Astrocyte (in vitro differentiated cells and primary cell): ENCODE measurements around the gene SMARCA1. TPM values are rescaled to one million over a fixed set of nuclear protein-coding genes. Genes with fewer than 3 reads are reported as not detected.

Source experiments
- DNase-seq: peaks from one replicate; pipeline ENCODE4 v3.0.0-alpha.2; 2010; ENCODE audit warnings: low read depth
- FAIRE-seq: peaks from 2 replicates; lab custom pipeline; 2011; peaks lifted over from hg19 to GRCh38; lab: Jason Lieb, UNC
- H2AFZ ChIP-seq: 2 replicates; pipeline ENCODE4 v1.6.0; 2012; ENCODE audit warnings: low read depth, low read length, inconsistent platforms
- H3K27ac ChIP-seq: 2 replicates; pipeline ENCODE4 v1.5.1; 2011; ENCODE audit warnings: low read depth, low read length, inconsistent platforms
- H3K27me3 ChIP-seq: 2 replicates; pipeline ENCODE4 v1.6.0; 2011; ENCODE audit warnings: low read length, inconsistent platforms; ENCODE audit not compliant: insufficient read depth
- H3K36me3 ChIP-seq: 2 replicates; pipeline ENCODE4 v1.5.1; 2011; ENCODE audit warnings: low read length, inconsistent platforms; ENCODE audit not compliant: insufficient read depth
- H3K4me1 ChIP-seq: 2 replicates; pipeline ENCODE4 v1.5.1; 2011; ENCODE audit warnings: low read length, inconsistent platforms; ENCODE audit not compliant: insufficient read depth
- H3K4me2 ChIP-seq: 2 replicates; pipeline ENCODE4 v1.6.0; 2012; ENCODE audit warnings: low read length, inconsistent platforms
- H3K4me3 ChIP-seq: 2 replicates; pipeline ENCODE4 v1.5.1; 2011; ENCODE audit warnings: low read depth, mild to moderate bottlenecking, low read length, inconsistent platforms; ENCODE audit not compliant: insufficient read depth
- H3K79me2 ChIP-seq: 2 replicates; pipeline ENCODE4 v1.6.0; 2012; ENCODE audit warnings: mild to moderate bottlenecking, low read length, inconsistent platforms; ENCODE audit not compliant: insufficient read depth
- H3K9ac ChIP-seq: 2 replicates; pipeline ENCODE4 v1.6.0; 2012; ENCODE audit warnings: mild to moderate bottlenecking, low read length, inconsistent platforms
- H3K9me3 ChIP-seq: 2 replicates; pipeline ENCODE4 v1.5.1; 2012; ENCODE audit warnings: low read depth, mild to moderate bottlenecking, low read length, inconsistent platforms; ENCODE audit not compliant: insufficient read depth
- H4K20me1 ChIP-seq: 2 replicates; pipeline ENCODE4 v1.6.0; 2012; ENCODE audit warnings: low read length, inconsistent platforms; ENCODE audit not compliant: insufficient read depth
- H3K27ac Mint-ChIP-seq: one replicate; pipeline ENCODE4 v1.8.0; 2021; ENCODE audit warnings: mild to moderate bottlenecking, mixed read lengths; ENCODE audit not compliant: unreplicated experiment
- H3K27me3 Mint-ChIP-seq: one replicate; pipeline ENCODE4 v1.8.0; 2021; ENCODE audit warnings: low read depth, mixed read lengths; ENCODE audit not compliant: unreplicated experiment
- H3K36me3 Mint-ChIP-seq: one replicate; pipeline ENCODE4 v1.8.0; 2021; ENCODE audit warnings: low read depth, mixed read lengths; ENCODE audit not compliant: unreplicated experiment
- H3K4me1 Mint-ChIP-seq: one replicate; pipeline ENCODE4 v1.8.0; 2021; ENCODE audit warnings: low read depth, mixed read lengths; ENCODE audit not compliant: unreplicated experiment
- H3K4me3 Mint-ChIP-seq: one replicate; pipeline ENCODE4 v1.8.0; 2021; ENCODE audit warnings: mild to moderate bottlenecking, moderate library complexity, mixed read lengths; ENCODE audit not compliant: unreplicated experiment
- H3K9me3 Mint-ChIP-seq: one replicate; pipeline ENCODE4 v1.8.0; 2021; ENCODE audit warnings: mild to moderate bottlenecking, mixed read lengths; ENCODE audit not compliant: unreplicated experiment
- EZH2 ChIP-seq: IDR thresholded peaks from 2 replicates; pipeline ENCODE4 v1.6.1; 2012; ENCODE audit warnings: mild to moderate bottlenecking, low read length, inconsistent platforms; ENCODE audit not compliant: insufficient read depth
- total RNA-seq: library from RNA; stranded (reverse); gene quantifications from 2 replicates; pipeline ENCODE4 v1.2.1, GENCODE V29; 2021
- TF ChIP-seq, protein P1 (sequence below): IDR thresholded peaks from 2 replicates; pipeline ENCODE4 v1.5.1; 2011; ENCODE audit warnings: low read depth, mild to moderate bottlenecking, inconsistent platforms, low read length, moderate library complexity; ENCODE audit not compliant: insufficient read depth

The SMARCA1 gene
- total RNA-seq, 1 donor from 2014 or later = 104 TPM

DNA sequence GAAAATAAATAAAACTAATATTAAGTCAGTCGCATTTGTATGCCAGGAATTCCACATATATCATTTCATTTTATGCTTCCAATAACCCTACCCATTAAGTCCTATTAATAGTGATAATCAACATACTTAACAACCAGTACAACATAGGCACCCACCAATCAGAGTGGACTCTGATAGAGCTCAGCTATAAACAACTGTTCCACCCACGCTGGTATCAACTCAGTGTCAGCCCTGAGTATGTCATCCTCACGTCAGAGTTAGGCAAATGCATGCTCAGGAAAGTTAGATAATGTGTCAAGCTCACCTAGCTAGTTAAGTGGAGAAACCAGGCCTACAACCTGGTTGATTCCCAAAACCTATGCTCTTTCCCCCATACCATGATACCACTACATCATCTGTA is 89.3 kb downstream of the SMARCA1 start:
- H3K27me3 Mint-ChIP-seq = no peaks in the 10 kb centered on the region
- TF ChIP-seq EZH2 = no peak
- TF ChIP-seq, protein P1, sequence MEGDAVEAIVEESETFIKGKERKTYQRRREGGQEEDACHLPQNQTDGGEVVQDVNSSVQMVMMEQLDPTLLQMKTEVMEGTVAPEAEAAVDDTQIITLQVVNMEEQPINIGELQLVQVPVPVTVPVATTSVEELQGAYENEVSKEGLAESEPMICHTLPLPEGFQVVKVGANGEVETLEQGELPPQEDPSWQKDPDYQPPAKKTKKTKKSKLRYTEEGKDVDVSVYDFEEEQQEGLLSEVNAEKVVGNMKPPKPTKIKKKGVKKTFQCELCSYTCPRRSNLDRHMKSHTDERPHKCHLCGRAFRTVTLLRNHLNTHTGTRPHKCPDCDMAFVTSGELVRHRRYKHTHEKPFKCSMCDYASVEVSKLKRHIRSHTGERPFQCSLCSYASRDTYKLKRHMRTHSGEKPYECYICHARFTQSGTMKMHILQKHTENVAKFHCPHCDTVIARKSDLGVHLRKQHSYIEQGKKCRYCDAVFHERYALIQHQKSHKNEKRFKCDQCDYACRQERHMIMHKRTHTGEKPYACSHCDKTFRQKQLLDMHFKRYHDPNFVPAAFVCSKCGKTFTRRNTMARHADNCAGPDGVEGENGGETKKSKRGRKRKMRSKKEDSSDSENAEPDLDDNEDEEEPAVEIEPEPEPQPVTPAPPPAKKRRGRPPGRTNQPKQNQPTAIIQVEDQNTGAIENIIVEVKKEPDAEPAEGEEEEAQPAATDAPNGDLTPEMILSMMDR = no peak
- no peak overlapping the region for H3K4me3 Mint-ChIP-seq
- Histone ChIP-seq H3K9me3 (no peaks in the 10 kb centered on the region), H3K4me3 (no peak overlapping the region), H4K20me1 (no peaks in the 10 kb centered on the region), H3K27me3 (no peaks in the 10 kb centered on the region), H3K27ac (no peak overlapping the region), H3K9ac (no peak overlapping the region), H3K4me1 (no peaks in the 10 kb centered on the region), H3K36me3 (no peaks in the 10 kb centered on the region), H2AFZ (no peak overlapping the region), H3K79me2 (no peaks in the 10 kb centered on the region), H3K4me2 (no peak overlapping the region)
- DNase-seq (no peak), FAIRE-seq (peak; percentile 87)
- no peaks in the 10 kb centered on the region for H3K9me3 Mint-ChIP-seq
- peaks cover 7% of the 10 kb centered on the region for H3K4me1 Mint-ChIP-seq
- no peak overlapping the region for H3K27ac Mint-ChIP-seq
- peaks cover 5% of the 10 kb centered on the region for H3K36me3 Mint-ChIP-seq

DNA sequence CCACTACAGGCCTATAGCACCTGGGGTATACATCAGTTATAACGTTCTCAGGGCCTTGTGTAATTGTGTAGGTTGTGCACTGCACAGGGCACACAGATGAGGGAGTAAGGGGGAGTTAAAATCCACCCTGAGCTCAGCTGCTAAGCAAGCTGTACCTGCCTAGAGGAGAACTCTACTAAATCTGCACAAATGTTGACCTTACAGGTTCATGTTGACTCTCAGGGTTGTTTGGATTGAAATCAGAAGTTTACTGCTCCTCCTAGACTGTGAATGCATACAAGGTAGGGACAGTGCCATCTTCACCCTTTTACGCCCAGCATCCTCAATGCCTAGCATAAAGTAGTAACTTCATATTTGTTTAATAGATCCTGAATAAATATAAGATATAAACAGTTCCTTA is 89.8 kb downstream of the SMARCA1 start:
- Mint-ChIP-seq H3K9me3 (no peaks in the 10 kb centered on the region), H3K4me3 (no peak overlapping the region), H3K4me1 (peaks cover 7% of the 10 kb centered on the region), H3K27me3 (no peaks in the 10 kb centered on the region), H3K27ac (no peak overlapping the region), H3K36me3 (peaks cover 5% of the 10 kb centered on the region)
- Histone ChIP-seq H3K36me3 (no peaks in the 10 kb centered on the region), H3K27ac (no peak overlapping the region), H4K20me1 (no peaks in the 10 kb centered on the region), H3K27me3 (no peaks in the 10 kb centered on the region), H2AFZ (no peak overlapping the region), H3K4me3 (no peak overlapping the region), H3K79me2 (no peaks in the 10 kb centered on the region), H3K4me1 (no peaks in the 10 kb centered on the region), H3K9me3 (no peaks in the 10 kb centered on the region), H3K4me2 (no peak overlapping the region), H3K9ac (no peak overlapping the region)
- TF ChIP-seq EZH2 = no peak
- TF ChIP-seq, protein P1 = no peak
- no peak for FAIRE-seq
- no peak for DNase-seq

DNA sequence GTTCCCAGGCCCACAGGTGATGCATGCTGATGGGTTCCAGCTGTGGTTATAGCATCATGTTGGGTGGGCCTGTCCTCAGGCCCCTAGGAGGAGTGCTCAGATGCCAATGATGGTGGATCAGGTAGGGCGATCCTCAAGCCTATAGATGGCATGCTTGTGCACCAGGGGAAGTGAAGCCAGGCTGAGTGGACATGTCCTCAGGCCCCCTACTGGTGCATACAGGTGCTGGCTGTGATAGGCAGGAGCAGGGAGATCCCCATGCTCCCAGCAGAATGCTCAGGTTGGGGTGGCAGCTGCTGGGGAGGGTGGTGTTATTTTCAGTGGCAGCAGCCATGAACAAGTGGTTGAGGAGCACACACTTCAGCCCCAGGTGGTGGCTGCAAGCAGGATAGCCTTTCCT is 96.0 kb downstream of the SMARCA1 start:
- Histone ChIP-seq H3K27me3 (no peaks in the 10 kb centered on the region), H3K36me3 (no peaks in the 10 kb centered on the region), H2AFZ (no peak overlapping the region), H3K4me1 (no peaks in the 10 kb centered on the region), H3K9ac (no peak overlapping the region), H3K27ac (no peak overlapping the region), H3K9me3 (no peaks in the 10 kb centered on the region), H4K20me1 (no peaks in the 10 kb centered on the region), H3K79me2 (no peaks in the 10 kb centered on the region), H3K4me3 (no peak overlapping the region), H3K4me2 (no peak overlapping the region)
- FAIRE-seq = no peak
- no peak for DNase-seq
- Mint-ChIP-seq H3K9me3 (peaks cover 29% of the 10 kb centered on the region), H3K4me3 (no peak overlapping the region), H3K27ac (no peak overlapping the region), H3K4me1 (no peaks in the 10 kb centered on the region), H3K36me3 (peaks cover 18% of the 10 kb centered on the region), H3K27me3 (no peaks in the 10 kb centered on the region)
- TF ChIP-seq, protein P1 = no peak
